ENCODE data around the gene NFIX. TPM values are rescaled to one million over a fixed set of nuclear protein-coding genes. Genes with fewer than 3 reads are reported as not detected.
A peak's percentile ranks its signal among the peaks of the same experiment; 100 is the strongest.

NFIX gene
- total and polyA plus RNA-seq, 12 donors, result 16.8 to 162 (median 138) TPM

- peaks cover 0 to 18% (median 0%) of the 10 kb centered on the region in 7 donors for H3K27me3 ChIP-seq
- no peak for DNase-seq
- 73 to 83% methylated on average over 6 of the region's 6 CpGs for WGBS, 2 donors
- peak overlapping the region in 3 of 10 donors; percentile 50 to 56 (median 54) for H3K4me3 ChIP-seq
- peaks cover 0 to 40% (median 0%) of the 10 kb centered on the region in 9 donors for H3K36me3 ChIP-seq
- intact Hi-C loops (cut with DNase I), result loop anchor here in 3 of 10 donors (5.0 kb wide), 3 partner anchors 35 to 40 kb away; no protein-coding TSS in a partner anchor
- no peak for ATAC-seq
- H3K27ac ChIP-seq, result peak overlapping the region in 6 of 10 donors; percentile 38 to 96 (median 58)
- H3K4me1 ChIP-seq, result peaks cover 18 to 100% (median 87%) of the 10 kb centered on the region in 9 donors
- no peak for TF ChIP-seq CTCF (IDR thresholded peaks at IDR 0.05)
- H3K9me3 ChIP-seq, result no peaks in the 10 kb centered on the region
Measured at GRCh38 chr19:13027557-13027956, 32.3 kb downstream of the NFIX start.

- no peak for DNase-seq
Measured at GRCh38 chr19:13028027-13028426, 32.8 kb downstream of the NFIX start.

GRCh38 chr19:13029301-13029880, 34.1 kb downstream of the NFIX start:
- H3K27ac ChIP-seq, result peak overlapping the region in 9 of 10 donors; percentile 4 to 96 (median 58)
- 61 to 66% methylated on average over 9 of the region's 9 CpGs for WGBS, 2 donors
- no peak overlapping the region for H3K4me3 ChIP-seq
- intact Hi-C loops (cut with DNase I), result loop anchor here in 3 of 10 donors (5.0 kb wide), 3 partner anchors 33 to 42 kb away; no protein-coding TSS in a partner anchor
- no peaks in the 10 kb centered on the region for H3K9me3 ChIP-seq
- TF ChIP-seq CTCF (IDR thresholded peaks at IDR 0.05), result no peak
- peaks cover 30 to 100% (median 91%) of the 10 kb centered on the region in 9 donors for H3K4me1 ChIP-seq
- peaks cover 0 to 13% (median 0%) of the 10 kb centered on the region in 7 donors for H3K27me3 ChIP-seq
- ATAC-seq (no peak), DNase-seq (no peak)
- H3K36me3 ChIP-seq, result peaks cover 0 to 40% (median 0%) of the 10 kb centered on the region in 9 donors

More at GRCh38 chr19:13028027-13028426, 32.8 kb downstream of the NFIX start:
- Histone ChIP-seq H3K27me3 (peaks cover 0 to 18% (median 0%) of the 10 kb centered on the region in 7 donors), H3K36me3 (peaks cover 0 to 40% (median 0%) of the 10 kb centered on the region in 9 donors), H3K9me3 (no peaks in the 10 kb centered on the region), H3K4me1 (peaks cover 20 to 100% (median 91%) of the 10 kb centered on the region in 9 donors), H3K27ac (peak overlapping the region in 5 of 10 donors; percentile 39 to 96 (median 65)), H3K4me3 (peak overlapping the region in 1 of 10 donors; percentile 54)
- no peak for ATAC-seq
- no peak for TF ChIP-seq CTCF (IDR thresholded peaks at IDR 0.05)
- intact Hi-C loops (cut with DNase I), result loop anchor here in 3 of 10 donors (5.0 kb wide), 3 partner anchors 34 to 41 kb away; no protein-coding TSS in a partner anchor
- 87 to 90% methylated on average over 3 of the region's 3 CpGs for WGBS, 2 donors

GRCh38 chr19:13029893-13030292, 34.6 kb downstream of the NFIX start:
- H3K27me3 ChIP-seq, result peaks cover 0 to 8% (median 0%) of the 10 kb centered on the region in 7 donors
- intact Hi-C loops (cut with DNase I), result loop anchor here in 9 of 10 donors (5.0 to 10.0 kb wide), 6 partner anchors 32 to 48 kb away; partner anchors contain the start of gene NFIX (in 3 of the 9)
- TF ChIP-seq CTCF (IDR thresholded peaks at IDR 0.05), result peak in 7 of 9 donors; percentile 26 to 61 (median 50)
- H3K27ac ChIP-seq, result peak overlapping the region in 9 of 10 donors; percentile 7 to 96 (median 79)
- WGBS, 2 donors, result 63 to 69% methylated on average over 10 of the region's 10 CpGs
- no peak for DNase-seq
- no peaks in the 10 kb centered on the region for H3K9me3 ChIP-seq
- peaks cover 35 to 100% (median 89%) of the 10 kb centered on the region in 9 donors for H3K4me1 ChIP-seq
- H3K36me3 ChIP-seq, result peaks cover 0 to 40% (median 0%) of the 10 kb centered on the region in 9 donors
- ATAC-seq, result no peak
- H3K4me3 ChIP-seq, result no peak overlapping the region

All from heart right ventricle (tissue), 16 donors.